ENCODE results near the gene P2RX1. TPM values are rescaled to one million over a fixed set of nuclear protein-coding genes. Genes with fewer than 3 reads are reported as not detected.

Gene P2RX1
- total and polyA plus RNA-seq, 8 donors = 1.7 to 12.1 (median 2.3) TPM

- Histone ChIP-seq H3K4me1 (peaks cover 27 to 86% of the 10 kb centered on the region in 2 donors), H3K9me3 (no peaks in the 10 kb centered on the region), H3K36me3 (peaks cover 0 to 3% of the 10 kb centered on the region in 2 donors), H3K27me3 (no peaks in the 10 kb centered on the region), H3K27ac (no peak overlapping the region), H3K4me3 (no peak overlapping the region)
- no peak for TF ChIP-seq CTCF (IDR thresholded peaks at IDR 0.05)
- DNase-seq (peak in 2 of 4 donors; percentile 71 to 89), ATAC-seq (no peak)
- intact Hi-C loops (cut with DNase I) = no loop called here
Observed at GRCh38 chr17:3890082-3890877, 26.0 kb downstream of the P2RX1 start.

GRCh38 chr17:3889325-3890012, 26.8 kb downstream of the P2RX1 start:
- intact Hi-C loops (cut with DNase I) = no loop called here
- no peak overlapping the region for H3K27ac ChIP-seq
- ATAC-seq = no peak
- H3K27me3 ChIP-seq = no peaks in the 10 kb centered on the region
- DNase-seq = no peak
- H3K9me3 ChIP-seq = no peaks in the 10 kb centered on the region
- peaks cover 0 to 11% of the 10 kb centered on the region in 2 donors for H3K36me3 ChIP-seq
- TF ChIP-seq CTCF (IDR thresholded peaks at IDR 0.05) = no peak
- no peak overlapping the region for H3K4me3 ChIP-seq
- H3K4me1 ChIP-seq = peaks cover 22 to 83% of the 10 kb centered on the region in 2 donors

GRCh38 chr17:3888343-3889171, 27.7 kb downstream of the P2RX1 start:
- no peaks in the 10 kb centered on the region for H3K27me3 ChIP-seq
- intact Hi-C loops (cut with DNase I) = no loop called here
- DNase-seq (no peak), ATAC-seq (no peak)
- no peak overlapping the region for H3K4me3 ChIP-seq
- H3K36me3 ChIP-seq = peaks cover 0 to 20% of the 10 kb centered on the region in 2 donors
- TF ChIP-seq CTCF (IDR thresholded peaks at IDR 0.05) = no peak
- peaks cover 14 to 74% of the 10 kb centered on the region in 2 donors for H3K4me1 ChIP-seq
- H3K27ac ChIP-seq = peak overlapping the region; percentile 33 to 93
- H3K9me3 ChIP-seq = no peaks in the 10 kb centered on the region

DNA sequence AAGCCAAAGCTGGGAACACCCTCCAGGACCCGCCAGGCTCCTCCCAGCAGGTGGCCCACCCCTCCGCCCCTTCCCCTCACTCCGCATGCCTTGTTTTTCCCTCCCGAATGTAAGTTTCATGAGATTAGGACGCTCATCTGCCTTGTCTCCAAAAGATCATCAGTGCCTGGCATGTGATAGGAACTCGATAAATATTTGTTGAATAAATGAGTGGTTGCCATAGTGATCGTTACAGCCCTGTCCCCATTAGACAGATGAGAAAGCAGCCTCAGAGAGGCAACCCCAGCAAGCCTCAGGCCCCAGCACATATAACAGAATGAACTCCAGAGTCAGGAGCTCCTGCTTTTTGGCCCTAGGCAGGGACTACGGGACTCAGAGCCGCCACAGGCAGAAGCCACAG, 28.5 kb downstream of the P2RX1 start:
- Histone ChIP-seq H3K27ac (peak overlapping the region; percentile 33 to 93), H3K36me3 (peaks cover 0 to 27% of the 10 kb centered on the region in 2 donors), H3K4me1 (peaks cover 11 to 70% of the 10 kb centered on the region in 2 donors), H3K9me3 (no peaks in the 10 kb centered on the region), H3K27me3 (no peaks in the 10 kb centered on the region), H3K4me3 (no peak overlapping the region)
- intact Hi-C loops (cut with DNase I) = no loop called here
- ATAC-seq (no peak), DNase-seq (no peak)
- no peak for TF ChIP-seq CTCF (IDR thresholded peaks at IDR 0.05)

All from left lung (tissue), 10 donors.